Daoy (cell line): Measurements from ENCODE around the gene ANXA4. TPM values are rescaled to one million over a fixed set of nuclear protein-coding genes. Genes with fewer than 3 reads are reported as not detected.
"Not testable (repeated sequence)": the region's sequence is repeated elsewhere in the genome, so short reads cannot be mapped to it uniquely, and the experiment has no call there.

ENCODE experiments used
- DNase-seq: peaks from one replicate; pipeline ENCODE4 v3.0.0-alpha.2; 2015; ENCODE audit warnings: low read depth
- total RNA-seq: library from RNA; depleted of rRNA; stranded (reverse); fragments of >200 nt; shearing (Covaris generic); gene quantifications from 2 replicates; pipeline ENCODE4 v1.2.3, GENCODE V29; 2014

The ANXA4 gene
- total RNA-seq, 1 experiment from 2014 or later = 7.0 TPM

- DNase-seq = no peak
Observed at GRCh38 chr2:69720404-69720803, 21.5 kb upstream of the ANXA4 start.

- no peak for DNase-seq
Observed at GRCh38 chr2:69721022-69721421, 20.9 kb upstream of the ANXA4 start.

GRCh38 chr2:69723791-69724190 is 18.1 kb upstream of the ANXA4 start:
- DNase-seq = no peak

GRCh38 chr2:69724540-69725159 is 17.3 kb upstream of the ANXA4 start:
- DNase-seq = peak; percentile 79

- DNase-seq = no peak
Observed at GRCh38 chr2:69725706-69726360, 16.1 kb upstream of the ANXA4 start.

GRCh38 chr2:69729266-69729665 is 12.7 kb upstream of the ANXA4 start:
- DNase-seq = no peak

GRCh38 chr2:69729781-69730180 is 12.2 kb upstream of the ANXA4 start:
- DNase-seq = no peak

- no peak for DNase-seq
Observed at GRCh38 chr2:69731147-69731970, 10.6 kb upstream of the ANXA4 start.

- no peak for DNase-seq
Observed at GRCh38 chr2:69733342-69734034, 8.4 kb upstream of the ANXA4 start.

GRCh38 chr2:69734035-69734611 is 7.8 kb upstream of the ANXA4 start:
- DNase-seq = no peak

GRCh38 chr2:69734854-69735544 is 6.9 kb upstream of the ANXA4 start:
- no peak for DNase-seq

GRCh38 chr2:69735686-69736085 is 6.2 kb upstream of the ANXA4 start:
- no peak for DNase-seq

- DNase-seq = not testable (repeated sequence)
Observed at GRCh38 chr2:69738149-69738548, 3.8 kb upstream of the ANXA4 start.

GRCh38 chr2:69740502-69740951 is 1.4 kb upstream of the ANXA4 start:
- peak; percentile 35 for DNase-seq

GRCh38 chr2:69741229-69741574 is 732 bp upstream of the ANXA4 start:
- DNase-seq = peak; percentile 74

GRCh38 chr2:69742322-69742952 is 503 bp downstream of the ANXA4 start:
- peak; percentile 10 for DNase-seq

- DNase-seq = no peak
Observed at GRCh38 chr2:69743847-69744264, 1.9 kb downstream of the ANXA4 start.

GRCh38 chr2:69744456-69744855 is 2.5 kb downstream of the ANXA4 start:
- DNase-seq = no peak

GRCh38 chr2:69745035-69745434 is 3.1 kb downstream of the ANXA4 start:
- no peak for DNase-seq

GRCh38 chr2:69750246-69750645 is 8.3 kb downstream of the ANXA4 start:
- DNase-seq = no peak
